C4-2B (cell line): ENCODE data around the gene FHOD1.

Experiments used
- CTCF ChIP-seq: fragments of 450-650 bp; conservative IDR thresholded peaks from 2 replicates; pipeline ENCODE4 v1.5.1; 2017; ENCODE audit warnings: mild to moderate bottlenecking
- ZFX ChIP-seq: fragments of 450-650 bp; IDR thresholded peaks from 2 replicates; pipeline ENCODE4 v1.6.1; 2017

GRCh38 chr16:67226804-67227566, 20.3 kb downstream of the FHOD1 start, which contains the start of gene TMEM208:
- TF ChIP-seq CTCF, result no peak
- TF ChIP-seq ZFX, result peak; percentile 13; the same call in 1 of the 2 replicates
